ENCODE measurements around the gene DAPK1.

The DAPK1 gene

DNA sequence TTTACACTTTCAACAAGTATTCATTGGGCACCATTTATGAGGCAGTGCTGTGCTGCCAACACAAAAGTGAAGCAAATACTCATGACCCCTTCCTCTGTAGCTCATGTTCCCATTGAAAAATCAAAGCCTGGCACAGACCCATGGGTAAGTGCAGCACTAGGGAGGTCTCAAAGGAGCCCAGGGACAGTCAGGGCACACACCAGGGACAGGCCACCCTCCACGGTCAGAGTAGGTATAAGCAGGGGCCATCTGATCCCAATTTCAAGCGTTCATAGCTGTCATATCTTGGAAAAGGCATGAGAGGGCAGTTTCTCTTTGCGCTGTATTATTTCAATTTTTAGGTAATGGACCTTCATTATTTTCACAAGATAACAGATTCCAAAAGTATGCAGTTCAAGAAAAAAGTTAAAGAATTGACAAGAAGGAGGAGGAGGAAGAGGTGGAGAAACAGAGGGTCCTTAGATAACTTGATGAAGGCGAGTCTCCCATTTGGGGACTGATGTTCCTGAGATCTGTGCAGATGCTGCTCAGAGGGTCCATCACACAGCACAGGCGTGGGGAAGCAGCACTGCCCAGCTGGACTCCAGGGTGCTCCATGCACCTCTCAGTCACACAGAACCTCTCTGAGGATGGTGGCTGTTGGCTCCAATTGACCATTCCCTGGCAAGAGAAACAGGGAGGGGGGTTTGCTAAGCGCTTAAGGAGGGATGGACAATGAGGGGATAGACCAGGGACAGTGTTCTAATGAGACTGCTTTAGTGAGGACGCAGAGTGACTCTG, 235.8 kb downstream of the DAPK1 start:
- Histone ChIP-seq H3K9me3 (ENCODE audit: control insufficient read depth, insufficient read depth, low read depth, low read length) (no peaks in the 10 kb centered on the region), H3K4me3 (ENCODE audit: low read depth, low read length) (no peak overlapping the region), H3K27ac (ENCODE audit: extremely low read depth, low read depth, low read length) (no peak overlapping the region), H3K36me3 (ENCODE audit: control insufficient read depth in 2 of 2, insufficient read depth in 1 of 2, low read length in 2 of 2) (peaks cover 0 to 41% of the 10 kb centered on the region in 2 experiments), H3K4me1 (ENCODE audit: control insufficient read depth, insufficient read depth, low read length) (no peaks in the 10 kb centered on the region)
- POLR2A ChIA-PET = no interaction called here
- CTCF ChIA-PET = no interaction called here
- TF ChIP-seq GLI4 (tag by site-specific recombination; IDR thresholded peaks at IDR 0.05) = no peak
- TF ChIP-seq ZNF624 (tag by site-specific recombination; IDR thresholded peaks at IDR 0.05) = no peak
- TF ChIP-seq ZNF184 (tag by site-specific recombination; IDR thresholded peaks at IDR 0.05) = no peak
- TF ChIP-seq IKZF3 (tag by site-specific recombination; IDR thresholded peaks at IDR 0.05) = no peak
- TF ChIP-seq, protein P1, sequence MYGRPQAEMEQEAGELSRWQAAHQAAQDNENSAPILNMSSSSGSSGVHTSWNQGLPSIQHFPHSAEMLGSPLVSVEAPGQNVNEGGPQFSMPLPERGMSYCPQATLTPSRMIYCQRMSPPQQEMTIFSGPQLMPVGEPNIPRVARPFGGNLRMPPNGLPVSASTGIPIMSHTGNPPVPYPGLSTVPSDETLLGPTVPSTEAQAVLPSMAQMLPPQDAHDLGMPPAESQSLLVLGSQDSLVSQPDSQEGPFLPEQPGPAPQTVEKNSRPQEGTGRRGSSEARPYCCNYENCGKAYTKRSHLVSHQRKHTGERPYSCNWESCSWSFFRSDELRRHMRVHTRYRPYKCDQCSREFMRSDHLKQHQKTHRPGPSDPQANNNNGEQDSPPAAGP (tag by site-specific recombination; IDR thresholded peaks at IDR 0.05) = no peak
- no peak for TF ChIP-seq ZNF501 (tag by site-specific recombination; IDR thresholded peaks at IDR 0.05)
- TF ChIP-seq ZNF514 (tag by site-specific recombination; IDR thresholded peaks at IDR 0.05) = no peak
- TF ChIP-seq, protein P2, sequence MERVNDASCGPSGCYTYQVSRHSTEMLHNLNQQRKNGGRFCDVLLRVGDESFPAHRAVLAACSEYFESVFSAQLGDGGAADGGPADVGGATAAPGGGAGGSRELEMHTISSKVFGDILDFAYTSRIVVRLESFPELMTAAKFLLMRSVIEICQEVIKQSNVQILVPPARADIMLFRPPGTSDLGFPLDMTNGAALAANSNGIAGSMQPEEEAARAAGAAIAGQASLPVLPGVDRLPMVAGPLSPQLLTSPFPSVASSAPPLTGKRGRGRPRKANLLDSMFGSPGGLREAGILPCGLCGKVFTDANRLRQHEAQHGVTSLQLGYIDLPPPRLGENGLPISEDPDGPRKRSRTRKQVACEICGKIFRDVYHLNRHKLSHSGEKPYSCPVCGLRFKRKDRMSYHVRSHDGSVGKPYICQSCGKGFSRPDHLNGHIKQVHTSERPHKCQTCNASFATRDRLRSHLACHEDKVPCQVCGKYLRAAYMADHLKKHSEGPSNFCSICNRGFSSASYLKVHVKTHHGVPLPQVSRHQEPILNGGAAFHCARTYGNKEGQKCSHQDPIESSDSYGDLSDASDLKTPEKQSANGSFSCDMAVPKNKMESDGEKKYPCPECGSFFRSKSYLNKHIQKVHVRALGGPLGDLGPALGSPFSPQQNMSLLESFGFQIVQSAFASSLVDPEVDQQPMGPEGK (tag by site-specific recombination; IDR thresholded peaks at IDR 0.05) = no peak

DNA sequence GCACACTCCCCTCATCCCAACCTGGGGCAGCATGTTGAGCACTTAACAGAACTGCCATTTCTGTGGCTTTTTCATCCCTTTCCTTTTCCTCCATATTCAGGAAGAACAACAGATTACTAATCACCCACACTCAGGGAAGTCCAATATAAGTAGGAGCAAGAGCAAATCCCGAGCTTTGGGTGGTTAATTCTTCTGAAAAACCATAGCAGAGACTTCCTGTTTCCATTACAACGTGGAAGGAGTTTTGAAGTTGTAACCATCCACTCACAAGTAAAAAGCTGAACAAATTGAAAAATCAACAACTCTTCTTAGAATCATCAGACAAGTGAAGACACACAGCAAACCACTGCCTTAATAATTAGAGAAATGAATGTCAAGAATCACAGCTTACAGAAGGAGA, 236.4 kb downstream of the DAPK1 start:
- POLR2A ChIA-PET = no interaction called here
- peaks cover 0 to 34% of the 10 kb centered on the region in 2 experiments; a peak in 2 of 3 replicates for H3K36me3 ChIP-seq (ENCODE audit: control insufficient read depth in 2 of 2, insufficient read depth in 1 of 2, low read length in 2 of 2)
- H3K4me3 ChIP-seq (ENCODE audit: low read depth, low read length) = no peak overlapping the region
- H3K4me1 ChIP-seq (ENCODE audit: control insufficient read depth, insufficient read depth, low read length) = no peaks in the 10 kb centered on the region
- CTCF ChIA-PET = no interaction called here
- H3K9me3 ChIP-seq (ENCODE audit: control insufficient read depth, insufficient read depth, low read depth, low read length) = no peaks in the 10 kb centered on the region
- H3K27ac ChIP-seq (ENCODE audit: extremely low read depth, low read depth, low read length) = no peak overlapping the region
- TF ChIP-seq REPIN1 (tag by site-specific recombination; IDR thresholded peaks at IDR 0.05; ENCODE audit: low read depth) (no peak), ZXDB (tag by site-specific recombination; IDR thresholded peaks at IDR 0.05) (no peak), GLI2 (tag by site-specific recombination; IDR thresholded peaks at IDR 0.05; ENCODE audit: borderline replicate concordance, low read depth) (no peak), RBAK (tag by site-specific recombination; IDR thresholded peaks at IDR 0.05) (no peak), ZNF529 (tag by site-specific recombination; IDR thresholded peaks at IDR 0.05; ENCODE audit: insufficient replicate concordance) (no peak), ZEB2 (tag by site-specific recombination; IDR thresholded peaks at IDR 0.05) (no peak), ZNF416 (tag by site-specific recombination; IDR thresholded peaks at IDR 0.05) (no peak), ZNF366 (tag by site-specific recombination; conservative IDR thresholded peaks at IDR 0.05) (no peak)
- TF ChIP-seq, protein P3, sequence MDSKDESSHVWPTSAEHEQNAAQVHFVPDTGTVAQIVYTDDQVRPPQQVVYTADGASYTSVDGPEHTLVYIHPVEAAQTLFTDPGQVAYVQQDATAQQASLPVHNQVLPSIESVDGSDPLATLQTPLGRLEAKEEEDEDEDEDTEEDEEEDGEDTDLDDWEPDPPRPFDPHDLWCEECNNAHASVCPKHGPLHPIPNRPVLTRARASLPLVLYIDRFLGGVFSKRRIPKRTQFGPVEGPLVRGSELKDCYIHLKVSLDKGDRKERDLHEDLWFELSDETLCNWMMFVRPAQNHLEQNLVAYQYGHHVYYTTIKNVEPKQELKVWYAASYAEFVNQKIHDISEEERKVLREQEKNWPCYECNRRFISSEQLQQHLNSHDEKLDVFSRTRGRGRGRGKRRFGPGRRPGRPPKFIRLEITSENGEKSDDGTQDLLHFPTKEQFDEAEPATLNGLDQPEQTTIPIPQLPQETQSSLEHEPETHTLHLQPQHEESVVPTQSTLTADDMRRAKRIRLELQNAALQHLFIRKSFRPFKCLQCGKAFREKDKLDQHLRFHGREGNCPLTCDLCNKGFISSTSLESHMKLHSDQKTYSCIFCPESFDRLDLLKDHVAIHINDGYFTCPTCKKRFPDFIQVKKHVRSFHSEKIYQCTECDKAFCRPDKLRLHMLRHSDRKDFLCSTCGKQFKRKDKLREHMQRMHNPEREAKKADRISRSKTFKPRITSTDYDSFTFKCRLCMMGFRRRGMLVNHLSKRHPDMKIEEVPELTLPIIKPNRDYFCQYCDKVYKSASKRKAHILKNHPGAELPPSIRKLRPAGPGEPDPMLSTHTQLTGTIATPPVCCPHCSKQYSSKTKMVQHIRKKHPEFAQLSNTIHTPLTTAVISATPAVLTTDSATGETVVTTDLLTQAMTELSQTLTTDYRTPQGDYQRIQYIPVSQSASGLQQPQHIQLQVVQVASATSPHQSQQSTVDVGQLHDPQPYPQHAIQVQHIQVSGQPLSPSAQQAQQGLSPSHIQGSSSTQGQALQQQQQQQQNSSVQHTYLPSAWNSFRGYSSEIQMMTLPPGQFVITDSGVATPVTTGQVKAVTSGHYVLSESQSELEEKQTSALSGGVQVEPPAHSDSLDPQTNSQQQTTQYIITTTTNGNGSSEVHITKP (tag by site-specific recombination; IDR thresholded peaks at IDR 0.05) = no peak
- TF ChIP-seq, protein P4, sequence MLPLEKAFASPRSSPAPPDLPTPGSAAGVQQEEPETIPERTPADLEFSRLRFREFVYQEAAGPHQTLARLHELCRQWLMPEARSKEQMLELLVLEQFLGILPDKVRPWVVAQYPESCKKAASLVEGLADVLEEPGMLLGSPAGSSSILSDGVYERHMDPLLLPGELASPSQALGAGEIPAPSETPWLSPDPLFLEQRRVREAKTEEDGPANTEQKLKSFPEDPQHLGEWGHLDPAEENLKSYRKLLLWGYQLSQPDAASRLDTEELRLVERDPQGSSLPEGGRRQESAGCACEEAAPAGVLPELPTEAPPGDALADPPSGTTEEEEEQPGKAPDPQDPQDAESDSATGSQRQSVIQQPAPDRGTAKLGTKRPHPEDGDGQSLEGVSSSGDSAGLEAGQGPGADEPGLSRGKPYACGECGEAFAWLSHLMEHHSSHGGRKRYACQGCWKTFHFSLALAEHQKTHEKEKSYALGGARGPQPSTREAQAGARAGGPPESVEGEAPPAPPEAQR (tag by site-specific recombination; IDR thresholded peaks at IDR 0.05) = no peak
